ENCODE measurements around the gene AP2B1.
A peak's percentile ranks its signal among the peaks of the same experiment; 100 is the strongest.

AP2B1 gene

GRCh38 chr17:35730400-35731005 is 143.4 kb downstream of the AP2B1 start:
- no peak for DNase-seq (ENCODE audit: low read depth in 2 of 2)

- peak in 1 of 2 experiments; percentile 54 for DNase-seq (ENCODE audit: low read depth in 2 of 2)
These were observed 144.3 kb downstream of the AP2B1 start, which contains the start of gene RASL10B for GRCh38 chr17:35731239-35731916. Gene RASL10B (plus strand): TSS chr17:35731639. CDS start chr17:35735185, 3,546 bp downstream.

GRCh38 chr17:35731917-35732805 is 145.0 kb downstream of the AP2B1 start:
- no peak for DNase-seq (ENCODE audit: low read depth in 2 of 2)

- no peak for DNase-seq (ENCODE audit: low read depth in 2 of 2)
These were observed 145.6 kb downstream of the AP2B1 start for GRCh38 chr17:35732806-35733136.

DNA sequence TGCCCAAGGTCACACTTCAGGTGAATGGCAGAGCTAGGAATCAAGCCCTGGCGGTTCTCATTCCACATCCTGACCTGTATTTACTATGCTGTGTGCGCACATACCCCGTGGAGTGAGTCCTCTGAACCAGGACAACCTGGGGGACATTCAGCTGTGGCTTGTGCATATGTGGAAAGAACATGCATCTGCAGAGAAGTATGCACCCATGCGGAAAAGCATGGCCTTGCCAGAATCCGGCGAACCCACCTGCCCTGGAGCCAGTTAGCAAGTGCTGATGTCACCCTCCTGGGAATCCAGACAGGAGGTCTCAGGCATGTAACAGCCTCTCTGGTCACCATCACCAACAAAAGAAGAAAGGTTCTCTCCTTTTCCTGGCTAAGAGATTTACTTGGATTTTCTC is 146.2 kb downstream of the AP2B1 start:
- DNase-seq (ENCODE audit: low read depth in 2 of 2): no peak

GRCh38 chr17:35734396-35734795 is 147.3 kb downstream of the AP2B1 start:
- DNase-seq (ENCODE audit: low read depth in 2 of 2): no peak

- DNase-seq (ENCODE audit: low read depth in 2 of 2): no peak
These were observed 148.1 kb downstream of the AP2B1 start for GRCh38 chr17:35735036-35735805.

DNA sequence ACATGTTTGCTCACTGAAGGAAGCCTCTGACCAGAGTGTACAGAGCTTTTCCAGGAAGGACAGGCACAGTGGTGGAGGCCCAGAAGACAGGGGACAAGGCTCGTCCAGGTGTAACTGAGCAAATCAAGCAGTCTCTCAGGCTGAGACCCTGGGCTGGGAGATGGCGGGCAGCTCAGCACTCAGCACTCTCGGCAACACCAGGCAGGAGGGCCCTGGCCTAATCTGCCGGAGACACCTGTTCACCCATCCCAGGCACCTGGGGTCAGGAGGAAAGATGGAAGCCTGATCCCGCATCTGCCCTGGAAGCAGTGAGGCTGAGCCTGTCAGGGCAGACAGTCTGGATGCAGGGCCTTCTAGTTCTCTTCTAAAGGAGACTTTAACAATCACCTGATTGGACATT is 149.1 kb downstream of the AP2B1 start:
- no peak for DNase-seq (ENCODE audit: low read depth in 2 of 2)

GRCh38 chr17:35738519-35739133 is 151.5 kb downstream of the AP2B1 start:
- no peak for DNase-seq (ENCODE audit: low read depth in 2 of 2)

DNA sequence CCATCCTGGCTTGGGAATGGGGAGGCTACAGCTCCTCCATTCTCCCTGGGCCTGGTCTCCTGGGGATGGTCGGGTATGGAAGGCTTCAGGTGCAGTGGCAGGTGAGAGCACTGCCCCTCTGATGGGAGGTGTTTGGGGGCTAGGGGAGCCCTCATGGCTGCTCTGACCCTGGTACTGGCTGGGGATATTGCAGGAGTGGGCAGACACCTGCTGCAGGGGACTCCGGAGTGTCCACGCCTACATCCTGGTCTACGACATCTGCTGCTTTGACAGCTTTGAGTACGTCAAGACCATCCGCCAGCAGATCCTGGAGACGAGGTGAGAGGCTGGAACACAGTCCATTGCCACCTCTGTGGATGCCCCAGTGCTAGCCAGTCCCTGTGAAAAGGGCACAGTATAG is 153.1 kb downstream of the AP2B1 start:
- DNase-seq (ENCODE audit: low read depth in 2 of 2): no peak

- DNase-seq (ENCODE audit: low read depth in 2 of 2): no peak
These were observed 154.1 kb downstream of the AP2B1 start for GRCh38 chr17:35740997-35741931.

GRCh38 chr17:35742496-35742895 is 155.4 kb downstream of the AP2B1 start:
- no peak for DNase-seq (ENCODE audit: low read depth in 2 of 2)

GRCh38 chr17:35742896-35743477 is 155.9 kb downstream of the AP2B1 start:
- no peak for DNase-seq (ENCODE audit: low read depth in 2 of 2)

- no peak for DNase-seq (ENCODE audit: low read depth in 2 of 2)
These were observed 156.7 kb downstream of the AP2B1 start for GRCh38 chr17:35743626-35744328.

- no peak for DNase-seq (ENCODE audit: low read depth in 2 of 2)
These were observed 157.7 kb downstream of the AP2B1 start for GRCh38 chr17:35744830-35745229.

GRCh38 chr17:35745246-35745645 is 158.1 kb downstream of the AP2B1 start:
- no peak for DNase-seq (ENCODE audit: low read depth in 2 of 2)

- DNase-seq (ENCODE audit: low read depth in 2 of 2): no peak
These were observed 158.7 kb downstream of the AP2B1 start for GRCh38 chr17:35745749-35746320.

- peak; percentile 61 to 80 for DNase-seq (ENCODE audit: low read depth in 2 of 2)
These were observed 160.5 kb downstream of the AP2B1 start for GRCh38 chr17:35747540-35748017.

DNA sequence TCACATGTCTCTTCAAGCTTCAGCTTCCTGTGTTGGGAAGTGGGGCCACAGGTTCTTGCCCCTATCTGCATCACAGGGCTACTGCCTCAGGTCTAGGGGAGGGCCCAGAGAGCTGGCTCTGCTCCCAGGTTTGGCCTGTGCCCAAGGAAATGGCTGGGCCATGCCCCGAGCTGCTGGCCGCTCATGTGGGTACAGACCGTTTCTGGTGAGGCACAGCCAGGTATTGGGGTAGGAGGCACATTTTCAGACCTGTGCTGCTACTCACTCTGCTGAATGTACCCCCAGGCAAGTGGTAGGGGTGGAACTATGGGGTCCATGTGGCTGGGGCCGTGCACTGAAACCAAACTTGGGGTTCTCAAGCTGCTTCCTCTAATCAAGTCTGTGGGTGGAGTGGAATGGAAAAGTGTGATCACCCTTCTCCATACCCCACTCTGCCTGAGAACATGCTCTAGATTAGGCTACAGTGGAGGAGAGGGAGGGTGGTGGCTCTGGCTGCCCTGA is 161.3 kb downstream of the AP2B1 start:
- no peak for DNase-seq (ENCODE audit: low read depth in 2 of 2)

Data from stimulated activated CD4-positive, alpha-beta T cell treated with anti-CD3 and anti-CD28 coated beads, Interleukin-12 subunit alpha, Interleukin-12 subunit beta, amount 100 ng/mL, for 24 hours (primary cell).